Adrenal gland (tissue), 5 donors: Measurements from ENCODE around the gene KIF5C.

Experiments
- POLR2A ChIP-seq, 2 donors: fragments of 450-650 bp; IDR thresholded peaks; one replicate each; pipeline ENCODE4 v1.6.1; 2017; ENCODE audit warnings: antibody characterized with exemption in 2 of 2, mild to moderate bottlenecking in 2 of 2, moderate library complexity in 1 of 2
- TF ChIP-seq, protein P1 (sequence below), 6 experiments: fragments of 450-650 bp in 4 of 6; fragments of 200-600 bp in 2 of 6; sonication (generic) in 1 of 6; IDR thresholded peaks; 1 replicate in 5 of 6; 2 replicates in 1 of 6; pipeline versions ENCODE4 v1.5.1 to v1.8.0; 2016 to 2021; ENCODE audit warnings: antibody characterized with exemption in 6 of 6, mild to moderate bottlenecking in 2 of 6, moderate library complexity in 1 of 6
- donor health status: DM: no; HTN: no; CAD: no.

DNA sequence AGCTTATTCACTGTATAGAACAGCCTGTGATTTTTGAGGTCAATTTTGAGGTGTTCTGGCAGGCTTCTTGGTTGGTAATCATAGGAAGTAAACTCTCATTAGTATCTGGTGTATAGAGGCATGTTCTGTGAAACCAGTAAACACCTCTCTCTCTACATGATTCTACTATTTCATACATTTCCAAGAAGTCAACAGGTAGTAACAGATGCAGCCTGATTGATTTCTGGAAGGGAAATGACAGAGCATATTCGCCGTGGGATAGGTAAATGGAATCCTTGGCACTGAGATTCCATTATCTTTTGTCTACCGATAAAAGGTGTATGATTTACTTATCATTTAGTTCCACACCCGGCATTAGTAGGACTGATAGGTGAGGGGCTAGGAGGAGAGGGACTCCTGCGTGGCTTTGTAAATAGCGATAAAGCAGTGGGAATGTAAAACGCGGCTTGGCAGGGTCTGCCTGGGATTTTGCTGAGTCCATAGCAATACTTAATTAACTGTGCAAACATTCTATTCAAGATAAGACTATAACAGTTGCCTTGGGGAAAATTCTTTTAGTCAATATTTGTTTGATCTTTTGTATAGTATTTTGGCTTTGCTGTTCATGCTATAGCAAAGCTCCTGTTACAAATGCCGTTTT lies 195.8 kb downstream of the KIF5C start:
- TF ChIP-seq POLR2A (IDR thresholded peaks at IDR 0.05) = no peak
- TF ChIP-seq, protein P1, sequence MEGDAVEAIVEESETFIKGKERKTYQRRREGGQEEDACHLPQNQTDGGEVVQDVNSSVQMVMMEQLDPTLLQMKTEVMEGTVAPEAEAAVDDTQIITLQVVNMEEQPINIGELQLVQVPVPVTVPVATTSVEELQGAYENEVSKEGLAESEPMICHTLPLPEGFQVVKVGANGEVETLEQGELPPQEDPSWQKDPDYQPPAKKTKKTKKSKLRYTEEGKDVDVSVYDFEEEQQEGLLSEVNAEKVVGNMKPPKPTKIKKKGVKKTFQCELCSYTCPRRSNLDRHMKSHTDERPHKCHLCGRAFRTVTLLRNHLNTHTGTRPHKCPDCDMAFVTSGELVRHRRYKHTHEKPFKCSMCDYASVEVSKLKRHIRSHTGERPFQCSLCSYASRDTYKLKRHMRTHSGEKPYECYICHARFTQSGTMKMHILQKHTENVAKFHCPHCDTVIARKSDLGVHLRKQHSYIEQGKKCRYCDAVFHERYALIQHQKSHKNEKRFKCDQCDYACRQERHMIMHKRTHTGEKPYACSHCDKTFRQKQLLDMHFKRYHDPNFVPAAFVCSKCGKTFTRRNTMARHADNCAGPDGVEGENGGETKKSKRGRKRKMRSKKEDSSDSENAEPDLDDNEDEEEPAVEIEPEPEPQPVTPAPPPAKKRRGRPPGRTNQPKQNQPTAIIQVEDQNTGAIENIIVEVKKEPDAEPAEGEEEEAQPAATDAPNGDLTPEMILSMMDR (IDR thresholded peaks at IDR 0.05) = no peak
